GM12891 (cell line): ENCODE measurements around the gene TMC2.

ENCODE experiments used
- POLR2A ChIP-seq: IDR thresholded peaks from 2 replicates; pipeline ENCODE4 v1.6.1; 2011; ENCODE audit warnings: low read depth, low read length, control low read depth
- POLR2AphosphoS5 ChIP-seq: IDR thresholded peaks from 2 replicates; pipeline ENCODE4 v1.6.1; 2011; ENCODE audit warnings: low read depth, low read length, control low read depth
- SPI1 ChIP-seq: IDR thresholded peaks from 2 replicates; pipeline ENCODE4 v1.6.1; 2011; ENCODE audit warnings: low read depth, low read length, control low read depth

GRCh38 chr20:2610326-2610725 lies 74.0 kb downstream of the TMC2 start:
- TF ChIP-seq POLR2A, result no peak
- no peak for TF ChIP-seq SPI1
- TF ChIP-seq POLR2AphosphoS5, result no peak
